Left forelimb (tissue), 1 donor: ENCODE measurements around the gene MGAT4A.
"Not testable (repeated sequence)": the region's sequence is repeated elsewhere in the genome, so short reads cannot be mapped to it uniquely, and the experiment has no call there.

ENCODE experiments used
- DNase-seq: peaks from one replicate; pipeline ENCODE4 v3.0.0-alpha.2; 2018; ENCODE audit warnings: low spot score

MGAT4A gene

GRCh38 chr2:98759827-98760625, 29.1 kb upstream of the MGAT4A start:
- no peak for DNase-seq

GRCh38 chr2:98759338-98759737, 28.4 kb upstream of the MGAT4A start:
- no peak for DNase-seq

- peak; percentile 86 for DNase-seq
Observed at GRCh38 chr2:98757904-98758421, 27.0 kb upstream of the MGAT4A start.

GRCh38 chr2:98753801-98754200, 22.9 kb upstream of the MGAT4A start:
- no peak for DNase-seq

GRCh38 chr2:98752711-98753110, 21.8 kb upstream of the MGAT4A start:
- not testable (repeated sequence) for DNase-seq

GRCh38 chr2:98751748-98752147, 20.8 kb upstream of the MGAT4A start:
- DNase-seq: no peak

GRCh38 chr2:98750593-98751282, 19.8 kb upstream of the MGAT4A start:
- DNase-seq: no peak

GRCh38 chr2:98749066-98749450, 18.1 kb upstream of the MGAT4A start:
- DNase-seq: no peak

GRCh38 chr2:98748292-98749065, 17.5 kb upstream of the MGAT4A start:
- no peak for DNase-seq

GRCh38 chr2:98747888-98748287, 17.0 kb upstream of the MGAT4A start:
- DNase-seq: no peak

- DNase-seq: no peak
Observed at GRCh38 chr2:98746426-98746825, 15.5 kb upstream of the MGAT4A start.

- no peak for DNase-seq
Observed at GRCh38 chr2:98744595-98744994, 13.7 kb upstream of the MGAT4A start.

- no peak for DNase-seq
Observed at GRCh38 chr2:98743835-98744234, 12.9 kb upstream of the MGAT4A start.

- no peak for DNase-seq
Observed at GRCh38 chr2:98739020-98739419, 8.1 kb upstream of the MGAT4A start.

GRCh38 chr2:98738304-98738703, 7.4 kb upstream of the MGAT4A start:
- no peak for DNase-seq

GRCh38 chr2:98737848-98738247, 6.9 kb upstream of the MGAT4A start:
- no peak for DNase-seq

- DNase-seq: no peak
Observed at GRCh38 chr2:98736464-98736889, 5.5 kb upstream of the MGAT4A start.

- no peak for DNase-seq
Observed at GRCh38 chr2:98734823-98735260, 3.9 kb upstream of the MGAT4A start.

GRCh38 chr2:98734162-98734561, 3.2 kb upstream of the MGAT4A start:
- DNase-seq: no peak

- DNase-seq: no peak
Observed at GRCh38 chr2:98732430-98733051, 1.6 kb upstream of the MGAT4A start.

- DNase-seq: no peak
Observed at GRCh38 chr2:98731894-98732349, 990 bp upstream of the MGAT4A start.

GRCh38 chr2:98730707-98731040, 258 bp downstream of the MGAT4A start:
- no peak for DNase-seq
